Cardiac muscle cell (in vitro differentiated cells and primary cell): ENCODE data around the gene TPRG1L. TPM values are rescaled to one million over a fixed set of nuclear protein-coding genes. Genes with fewer than 3 reads are reported as not detected.

ENCODE experiments used
- DNase-seq, 2 donors: peaks; one replicate each; pipeline versions ENCODE4 v3.0.0 to v3.0.0-alpha.2; 2010 to 2017; ENCODE audit warnings: low read depth in 1 of 2, low spot score in 1 of 2
- H3K27ac ChIP-seq: fragments of 200-600 bp; sonication (generic); 2 replicates; pipeline ENCODE4 v1.5.1; 2016
- H3K27me3 ChIP-seq: fragments of 200-600 bp; sonication (generic); 2 replicates; pipeline ENCODE4 v1.6.0; 2016; ENCODE audit warnings: control low read depth
- H3K36me3 ChIP-seq: fragments of 200-600 bp; sonication (generic); 2 replicates; pipeline ENCODE4 v1.5.1; 2016; ENCODE audit warnings: control low read depth
- H3K4me1 ChIP-seq: fragments of 200-600 bp; sonication (generic); 2 replicates; pipeline ENCODE4 v1.8.1; 2017; ENCODE audit warnings: low read depth, mild to moderate bottlenecking, mixed run types
- H3K4me3 ChIP-seq: fragments of 200-600 bp; sonication (generic); 2 replicates; pipeline ENCODE4 v1.5.1; 2016; ENCODE audit warnings: mild to moderate bottlenecking
- H3K9me3 ChIP-seq: fragments of 200-600 bp; sonication (generic); 2 replicates; pipeline ENCODE4 v1.5.1; 2017; ENCODE audit warnings: low read depth, mild to moderate bottlenecking, control low read depth
- CTCF ChIP-seq: IDR thresholded peaks from 2 replicates; pipeline ENCODE4 v1.5.1; 2012; ENCODE audit warnings: low read depth, mild to moderate bottlenecking, low read length
- polyA plus RNA-seq: library from polyadenylated mRNA; unstranded; fragments of >200 nt; fragmentation: Nextera tagmentation; extraction: Ambion mirVana; gene quantifications from 2 replicates; pipeline ENCODE4 v1.2.1, GENCODE V29; 2016
- total RNA-seq: library from RNA; depleted of rRNA; stranded (reverse); fragments of >200 nt; gene quantifications from 2 replicates; pipeline ENCODE4 v1.2.3, GENCODE V29; 2016

TPRG1L gene
- total and polyA plus RNA-seq, 2 experiments from 2014 or later, result 9.3 to 32.3 TPM

GRCh38 chr1:3609016-3609768 lies 15.6 kb upstream of the TPRG1L start:
- no peaks in the 10 kb centered on the region for H3K36me3 ChIP-seq
- no peak overlapping the region for H3K27ac ChIP-seq
- H3K27me3 ChIP-seq, result no peaks in the 10 kb centered on the region
- no peaks in the 10 kb centered on the region for H3K9me3 ChIP-seq
- DNase-seq, result no peak
- TF ChIP-seq CTCF, result no peak
- no peak overlapping the region for H3K4me3 ChIP-seq
- peaks cover 14% of the 10 kb centered on the region for H3K4me1 ChIP-seq

DNA sequence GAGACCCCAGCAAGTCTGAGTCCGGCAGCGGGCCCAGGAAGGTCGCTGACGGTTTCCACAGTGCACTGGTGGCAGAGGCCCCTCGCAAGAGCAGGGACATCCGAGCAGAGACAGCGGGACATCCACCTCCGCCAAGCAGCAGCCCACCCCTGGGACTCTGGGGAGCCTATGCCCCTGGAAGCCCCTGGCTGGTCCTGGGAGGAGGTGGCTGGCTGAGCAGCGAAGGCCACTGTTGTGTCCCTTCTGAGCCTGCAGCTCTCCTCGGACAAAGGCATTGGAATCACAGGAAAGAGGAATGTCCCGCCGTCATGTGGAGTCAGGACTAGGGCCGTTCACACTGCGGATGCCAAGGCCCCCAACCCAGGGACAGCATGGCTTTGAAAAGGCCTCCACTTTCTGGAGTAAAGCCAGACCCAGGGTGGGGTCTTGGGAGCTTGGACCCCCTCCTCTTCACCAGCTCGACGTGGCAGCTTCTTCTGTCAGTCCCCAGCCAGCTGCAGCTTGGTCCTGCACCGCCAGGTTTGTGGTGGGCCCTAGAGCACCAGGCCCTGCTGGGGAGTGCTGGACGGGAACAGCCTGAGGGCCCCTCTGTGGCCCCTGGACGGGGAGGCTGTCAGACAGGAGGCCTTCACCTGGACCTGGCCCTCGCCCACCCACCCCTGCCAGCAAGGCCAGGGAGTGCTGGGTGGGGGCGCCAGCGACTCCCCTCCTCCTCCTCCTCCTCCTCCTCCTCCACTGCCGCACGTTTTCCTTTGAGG lies 14.9 kb upstream of the TPRG1L start:
- Histone ChIP-seq H3K4me1 (peaks cover 20% of the 10 kb centered on the region), H3K27ac (no peak overlapping the region)

DNA sequence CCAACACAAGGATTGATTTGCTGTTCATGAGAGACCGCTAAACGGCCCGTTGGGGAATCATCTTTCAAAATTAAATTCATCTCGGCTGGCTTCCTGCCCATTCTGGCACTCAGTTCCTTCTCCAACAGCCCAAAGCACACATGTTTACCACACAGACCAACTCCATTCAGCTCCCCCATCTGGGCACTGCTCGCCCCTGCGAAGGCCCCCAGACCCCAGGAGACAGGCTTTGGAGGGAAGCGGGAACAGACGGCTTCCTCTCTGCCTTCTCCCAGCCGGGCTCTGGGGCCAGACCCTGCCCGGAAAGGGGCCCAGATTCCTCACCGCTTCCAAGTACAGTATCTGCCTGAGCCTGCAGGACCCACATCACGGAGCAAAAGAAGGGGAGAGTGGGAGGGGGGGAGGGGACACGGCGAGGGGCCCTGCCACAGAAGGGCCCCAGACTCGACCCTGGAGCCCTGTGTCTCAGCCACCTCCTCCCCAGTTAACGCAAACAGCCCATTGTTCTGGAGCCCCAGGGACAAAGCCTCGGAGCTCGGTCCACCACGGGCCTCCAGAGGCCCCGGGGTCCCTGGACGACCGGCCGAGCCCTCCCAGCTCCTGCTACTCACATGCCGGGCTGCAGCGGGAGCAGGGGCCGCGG lies 14.2 kb upstream of the TPRG1L start:
- TF ChIP-seq CTCF, result no peak
- Histone ChIP-seq H3K27ac (no peak overlapping the region), H3K9me3 (no peaks in the 10 kb centered on the region), H3K4me1 (peaks cover 20% of the 10 kb centered on the region), H3K4me3 (peak overlapping the region; percentile 50), H3K36me3 (no peaks in the 10 kb centered on the region), H3K27me3 (no peaks in the 10 kb centered on the region)
- DNase-seq, result peak in 1 of 2 donors; percentile 41

More for the DNA sequence above, 14.9 kb upstream of the TPRG1L start:
- DNase-seq, result no peak
- Histone ChIP-seq H3K27me3 (no peaks in the 10 kb centered on the region), H3K36me3 (no peaks in the 10 kb centered on the region), H3K4me3 (peak overlapping the region; percentile 50), H3K9me3 (no peaks in the 10 kb centered on the region)
- no peak for TF ChIP-seq CTCF

DNA sequence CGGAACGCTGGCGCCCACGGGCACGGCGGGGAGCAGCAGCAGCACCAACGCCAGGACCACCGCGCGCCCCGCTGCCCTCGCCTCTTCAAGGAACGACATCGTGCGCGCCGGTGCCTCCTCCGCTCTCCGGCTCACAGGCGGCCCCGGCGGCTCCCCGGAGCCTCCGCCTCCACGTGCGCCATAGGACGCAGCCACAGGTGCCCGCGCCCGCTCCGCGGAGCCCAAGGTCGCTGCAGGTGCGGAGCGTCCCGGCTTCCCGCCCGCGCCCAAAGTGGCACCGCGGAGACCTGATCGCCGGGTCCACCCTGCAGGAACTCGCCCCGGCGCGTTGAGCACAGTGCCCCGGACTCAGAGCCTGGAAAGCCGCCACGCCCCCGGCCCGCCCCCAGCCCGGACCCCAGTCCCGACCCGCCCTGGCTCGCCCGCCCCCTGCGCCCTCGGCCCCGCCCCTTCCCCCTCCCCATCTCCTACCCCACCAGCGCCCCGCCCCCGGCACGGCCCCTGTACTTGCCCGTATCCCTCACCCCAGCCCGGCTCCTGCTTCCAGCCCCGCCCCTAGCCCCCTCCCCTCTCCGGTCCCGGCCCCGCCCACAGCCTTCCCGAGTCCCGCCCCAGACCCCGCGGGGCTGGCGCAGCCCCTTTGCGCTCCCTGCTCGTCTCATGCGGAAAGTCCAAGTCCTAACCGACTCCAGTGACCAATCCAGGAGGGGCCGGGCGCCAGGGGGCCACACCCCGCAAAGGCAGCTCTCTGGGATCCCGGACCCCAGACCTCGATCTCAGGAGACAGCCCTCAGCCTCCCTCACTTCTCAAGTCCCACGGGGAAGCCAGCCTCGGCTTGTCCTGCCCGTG lies 13.4 kb upstream of the TPRG1L start, which contains the start of gene MEGF6:
MEGF6 (minus strand) TSS at position 339 of the 850 bp plus-strand sequence; CDS start at position 99, 240 bp downstream.
- Histone ChIP-seq H3K4me3 (peak within 1 kb of the TSS; percentile 50), H3K36me3 (no peaks in the 10 kb centered on the region), H3K27me3 (no peaks in the 10 kb centered on the region), H3K9me3 (no peaks in the 10 kb centered on the region), H3K4me1 (peaks cover 20% of the 10 kb centered on the region), H3K27ac (no peak within 1 kb of the TSS)
- TF ChIP-seq CTCF, result no peak
- peak; percentile 57 to 96 for DNase-seq

DNA sequence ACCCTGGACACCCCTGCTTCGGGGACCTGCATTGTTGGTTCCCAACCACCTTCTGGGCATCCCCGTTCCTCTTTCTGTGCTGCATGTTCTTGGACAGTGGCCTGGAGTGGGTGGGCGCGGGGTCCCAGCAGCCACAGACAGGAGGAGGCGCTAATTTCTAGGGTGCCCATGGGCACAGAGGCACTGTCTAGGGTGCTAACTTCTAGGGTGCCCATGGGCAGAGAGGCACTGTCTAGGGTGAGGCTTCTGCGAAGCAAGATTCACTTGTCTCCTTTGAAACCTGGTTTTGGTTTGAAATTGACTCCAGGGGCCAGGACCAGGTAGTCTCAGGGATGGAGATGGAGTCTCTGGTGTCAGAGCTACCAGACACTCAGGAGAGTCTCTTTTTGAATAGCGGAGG lies 12.7 kb upstream of the TPRG1L start:
- no peak overlapping the region for H3K27ac ChIP-seq
- peaks cover 20% of the 10 kb centered on the region for H3K4me1 ChIP-seq
- no peaks in the 10 kb centered on the region for H3K36me3 ChIP-seq
- TF ChIP-seq CTCF, result no peak
- H3K9me3 ChIP-seq, result no peaks in the 10 kb centered on the region
- no peaks in the 10 kb centered on the region for H3K27me3 ChIP-seq
- no peak overlapping the region for H3K4me3 ChIP-seq
- DNase-seq, result no peak
